Stimulated activated CD4-positive, alpha-beta T cell treated with anti-CD3 and anti-CD28 coated beads, Interleukin-4, amount 100 ng/mL, for 4 hours (primary cell): ENCODE data around the gene STT3B.

Experiments used
- DNase-seq, 2 experiments: peaks; one replicate each; pipeline ENCODE4 v3.0.0-alpha.2; 2020

Gene STT3B

GRCh38 chr3:31522152-31522551 lies 10.6 kb upstream of the STT3B start:
- peak in 1 of 2 experiments; percentile 11 for DNase-seq

GRCh38 chr3:31523543-31523942 lies 9.2 kb upstream of the STT3B start:
- DNase-seq, result no peak

- DNase-seq, result no peak
These were observed 7.2 kb upstream of the STT3B start for GRCh38 chr3:31525532-31525931.

DNA sequence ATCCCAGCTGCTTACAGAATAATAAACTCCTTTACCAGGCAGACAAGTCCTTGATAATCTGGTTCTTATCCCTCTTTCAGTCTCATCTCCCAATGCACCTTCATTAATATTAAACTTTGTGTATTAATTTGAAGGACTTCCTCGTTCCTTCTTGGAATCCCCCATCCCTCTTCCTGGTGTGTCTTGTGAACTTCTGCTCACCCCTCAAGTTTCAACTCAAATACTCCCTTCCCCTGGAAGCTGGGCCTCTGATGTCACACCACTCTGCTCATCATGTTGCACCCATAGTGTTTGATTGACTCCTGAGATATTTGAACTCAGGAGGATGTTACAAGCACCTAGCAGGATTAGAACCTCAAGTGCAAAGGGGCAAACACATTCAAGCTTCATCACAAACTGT lies 3.3 kb upstream of the STT3B start:
- no peak for DNase-seq

DNA sequence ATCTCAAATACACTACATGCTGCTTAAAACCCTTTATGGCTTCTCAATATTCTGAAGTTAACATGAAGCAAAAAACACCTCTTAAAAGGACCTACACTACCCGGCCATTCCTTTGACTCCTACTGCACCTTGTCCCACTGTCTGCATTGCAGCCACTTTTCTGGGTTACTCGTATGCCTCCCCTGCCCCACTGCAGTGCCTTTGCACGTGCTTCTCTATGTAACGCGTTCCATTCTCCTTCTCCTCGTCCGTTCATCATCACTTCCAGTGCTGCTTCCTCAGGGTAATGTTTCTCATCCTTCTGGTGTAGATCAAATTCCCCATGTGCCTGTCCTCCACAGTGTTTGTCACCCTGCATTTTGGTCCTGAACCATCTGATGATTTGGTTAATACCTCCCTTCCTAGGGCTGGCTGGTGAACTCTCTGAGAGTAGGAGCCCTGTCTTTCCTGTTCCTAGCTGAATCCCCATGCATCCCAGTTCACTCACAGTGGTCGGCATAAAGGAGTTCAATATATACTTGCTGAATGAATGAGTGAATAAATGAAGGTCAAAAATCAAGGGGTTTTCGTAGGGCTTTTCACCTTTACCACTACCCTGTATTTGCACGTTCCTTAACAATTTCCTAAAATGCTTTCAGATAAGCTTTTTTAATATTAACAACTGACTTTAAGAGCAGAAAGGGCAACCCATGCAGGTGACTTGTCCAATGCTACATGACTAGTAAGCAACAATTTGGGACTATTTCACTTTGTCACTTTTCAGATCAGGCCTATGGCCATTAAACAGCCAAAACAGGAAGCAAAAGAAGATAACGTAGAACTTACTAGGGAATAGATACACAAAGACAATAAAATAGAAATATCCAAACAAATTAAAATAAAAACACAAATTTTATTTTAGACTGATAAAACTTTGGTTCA lies 2.4 kb upstream of the STT3B start:
- no peak for DNase-seq

- no peak for DNase-seq
These were observed 1.8 kb upstream of the STT3B start for GRCh38 chr3:31530960-31531335.

DNA sequence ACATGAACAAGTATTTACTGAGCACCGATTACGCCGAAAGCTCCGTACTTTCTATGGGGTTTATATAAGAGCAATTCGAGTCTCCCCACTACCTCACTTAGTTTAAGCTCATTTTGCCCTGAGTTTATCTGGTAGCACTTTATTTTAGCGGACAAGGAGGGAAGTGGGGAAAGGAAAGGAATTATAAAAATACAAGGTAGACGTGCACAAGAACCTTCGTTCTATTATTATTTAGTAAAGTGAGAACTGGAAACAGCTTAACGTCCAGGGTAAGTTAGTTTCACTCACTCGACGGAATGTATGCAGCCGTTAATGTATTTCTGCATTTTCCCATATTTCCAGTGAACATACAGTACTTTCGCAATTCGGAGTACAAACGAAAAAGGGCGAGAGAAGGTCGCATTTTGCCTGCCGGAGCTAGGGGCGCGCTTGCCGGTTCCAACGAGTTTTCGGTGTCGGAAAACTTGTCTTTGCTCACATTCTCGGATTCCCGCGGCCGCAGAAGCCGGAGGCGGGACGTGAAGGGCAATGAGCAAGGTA lies 1.2 kb upstream of the STT3B start:
- no peak for DNase-seq

GRCh38 chr3:31531992-31532586 lies 636 bp upstream of the STT3B start:
- DNase-seq, result peak; percentile 98 to 99

DNA sequence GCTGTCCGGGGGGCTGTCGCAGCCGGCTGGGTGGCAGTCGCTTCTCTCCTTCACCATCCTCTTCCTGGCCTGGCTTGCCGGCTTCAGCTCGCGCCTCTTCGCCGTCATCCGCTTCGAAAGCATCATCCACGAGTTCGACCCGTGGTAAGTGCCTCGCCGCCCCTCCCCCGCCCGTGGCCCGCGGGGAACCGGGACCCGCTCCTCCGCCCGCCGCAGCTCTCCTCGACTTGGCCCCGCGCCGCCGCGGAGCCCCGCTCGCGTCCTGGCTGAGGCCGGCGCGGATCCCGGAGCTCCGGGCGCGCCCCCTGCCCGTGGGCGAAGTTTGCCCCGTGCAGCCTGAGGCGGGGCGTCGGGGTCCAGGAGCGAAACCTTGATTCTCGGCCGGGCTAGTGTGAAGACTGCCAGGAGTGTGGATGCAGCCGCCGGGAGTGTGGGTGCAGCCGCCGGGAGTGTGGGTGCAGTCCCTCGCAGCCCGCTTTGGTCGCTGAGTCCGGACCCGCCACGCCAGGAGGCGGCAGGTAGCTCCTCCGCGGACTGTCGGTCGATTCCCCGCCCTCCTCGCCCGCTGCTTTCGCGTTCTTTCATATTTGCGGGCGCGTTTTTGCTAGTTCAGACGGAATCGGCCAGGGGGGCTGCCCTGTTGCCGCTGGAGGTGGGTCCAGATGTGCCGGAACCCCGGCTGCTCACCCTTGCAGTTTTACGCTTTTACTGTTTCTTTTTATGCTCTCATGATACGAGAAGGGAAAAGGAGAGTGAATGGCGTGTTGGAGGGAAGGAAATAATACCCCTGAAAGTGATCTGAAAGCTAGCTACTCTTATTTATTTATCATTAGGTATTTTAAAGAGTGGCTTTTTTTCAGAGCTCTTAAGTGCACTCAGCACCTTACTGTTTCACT lies 692 bp downstream of the STT3B start:
- peak; percentile 43 to 57 for DNase-seq

DNA sequence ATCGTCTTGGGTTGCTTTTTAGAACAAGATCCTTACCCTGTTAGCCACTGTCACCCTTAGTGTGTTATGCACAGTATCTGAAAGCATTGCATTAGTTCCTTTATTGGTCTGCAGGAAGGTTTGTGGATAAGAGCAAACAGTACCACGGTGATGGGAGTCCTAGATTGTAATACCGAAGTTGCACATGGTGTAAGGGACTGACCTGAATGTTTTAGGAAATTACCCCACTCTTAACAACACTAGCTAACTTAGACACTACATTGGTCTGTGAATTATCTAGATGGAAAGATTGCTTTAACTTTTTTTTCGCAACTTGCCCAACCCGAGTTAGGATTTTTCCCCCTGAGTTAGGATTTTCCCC lies 1.3 kb downstream of the STT3B start:
- DNase-seq, result no peak

GRCh38 chr3:31536497-31536896 lies 3.8 kb downstream of the STT3B start:
- no peak for DNase-seq

DNA sequence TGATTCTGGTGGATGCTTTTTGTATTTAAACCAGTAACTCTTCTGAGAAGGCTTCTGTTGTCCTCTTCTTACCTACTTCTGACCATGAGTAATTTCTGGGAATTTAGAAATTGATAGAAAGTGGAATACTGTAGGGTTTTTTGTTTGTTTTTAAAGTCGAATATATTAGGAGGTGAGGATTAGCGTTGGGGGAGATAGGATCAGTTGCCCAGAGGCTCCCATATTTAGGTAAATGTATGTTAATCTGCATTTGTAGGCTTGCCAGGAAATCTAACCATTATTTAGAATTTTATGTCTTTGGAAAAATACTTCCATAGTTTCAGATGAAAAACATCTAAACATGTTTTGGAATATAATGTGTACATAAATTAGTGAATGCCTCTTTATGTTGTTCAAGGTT lies 6.1 kb downstream of the STT3B start:
- no peak for DNase-seq

GRCh38 chr3:31539275-31539674 lies 6.5 kb downstream of the STT3B start:
- no peak for DNase-seq

GRCh38 chr3:31541089-31541488 lies 8.4 kb downstream of the STT3B start:
- DNase-seq, result peak in 1 of 2 experiments; percentile 18

GRCh38 chr3:31542246-31542645 lies 9.5 kb downstream of the STT3B start:
- DNase-seq, result no peak

DNA sequence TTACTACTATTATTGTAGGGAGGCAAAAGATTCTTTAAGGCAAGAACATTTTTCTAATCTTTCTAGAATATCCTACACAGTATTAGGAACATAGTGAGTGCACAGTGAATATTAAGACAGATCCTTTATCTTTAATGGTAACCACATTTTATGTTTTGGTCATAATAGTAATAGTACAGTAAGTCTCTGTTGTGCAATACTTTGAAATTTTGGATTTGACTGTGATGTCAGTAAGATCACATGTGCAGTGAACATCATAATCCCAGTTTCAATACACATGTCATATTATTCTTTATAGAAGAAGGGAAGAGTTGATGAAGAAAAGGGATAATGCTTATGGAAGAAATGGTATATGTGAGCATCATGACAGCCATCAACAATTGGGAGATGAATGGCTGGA lies 10.7 kb downstream of the STT3B start:
- no peak for DNase-seq

DNA sequence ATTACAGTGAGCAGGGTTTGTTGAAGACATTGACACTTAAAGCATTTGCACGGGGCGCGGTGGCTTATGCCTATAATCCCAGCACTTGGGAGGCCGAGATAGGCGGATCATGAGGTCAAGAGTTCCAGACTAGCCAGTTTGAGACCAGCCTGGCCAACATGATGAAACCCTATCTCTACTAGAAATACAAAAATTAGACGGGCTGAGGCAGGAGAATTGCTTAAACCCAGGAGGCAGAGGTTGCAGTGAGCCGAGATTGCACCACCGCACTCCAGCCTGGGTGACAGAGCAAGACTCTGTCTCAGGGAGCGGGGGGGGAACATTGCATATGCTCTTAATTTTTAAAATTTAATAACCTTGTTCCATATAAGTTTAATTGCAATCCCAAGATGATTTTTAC lies 11.9 kb downstream of the STT3B start:
- DNase-seq, result no peak

DNA sequence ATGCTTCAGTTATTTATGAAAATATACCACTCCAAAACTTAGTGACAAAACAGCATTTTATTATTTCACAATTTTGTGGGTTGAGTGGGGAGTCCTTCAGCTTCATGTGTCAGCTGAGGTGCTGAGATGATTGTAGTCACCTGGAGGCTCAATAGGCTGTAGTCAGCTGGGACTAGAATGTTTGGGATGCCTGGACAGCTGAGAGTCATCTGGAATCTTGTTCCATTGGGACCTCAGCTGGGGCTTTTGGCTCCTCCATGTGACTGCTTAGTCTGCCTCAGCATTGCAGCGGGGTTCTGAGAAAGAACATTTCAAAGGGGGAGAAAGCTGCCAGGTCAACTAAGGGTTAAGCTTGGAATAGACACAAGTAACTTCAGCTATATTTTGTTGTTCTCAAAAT lies 13.4 kb downstream of the STT3B start:
- DNase-seq, result no peak

GRCh38 chr3:31546725-31547124 lies 14.0 kb downstream of the STT3B start:
- DNase-seq, result no peak

GRCh38 chr3:31550452-31551251 lies 17.9 kb downstream of the STT3B start:
- no peak for DNase-seq

DNA sequence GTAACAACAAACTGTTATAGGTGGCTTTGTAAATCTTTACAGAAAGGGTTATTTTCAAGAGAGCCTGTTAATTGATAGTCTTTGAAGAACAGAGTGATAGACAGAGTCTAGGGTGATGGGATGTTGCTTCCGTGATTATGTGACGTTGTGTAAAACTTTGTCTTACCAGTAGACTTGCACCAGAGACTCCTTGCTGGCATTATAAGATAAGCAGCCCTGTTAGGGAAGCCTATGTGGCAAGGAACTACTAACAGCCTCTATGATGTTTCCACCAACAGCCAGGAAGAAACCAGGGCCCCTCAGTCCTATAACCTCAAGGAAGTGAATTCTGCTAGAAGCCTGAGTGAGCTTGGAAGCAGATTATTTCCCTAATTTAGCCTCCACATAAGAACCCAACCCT lies 18.9 kb downstream of the STT3B start:
- DNase-seq, result no peak

- no peak for DNase-seq
These were observed 19.4 kb downstream of the STT3B start for GRCh38 chr3:31552103-31552502.
